Measurements from ENCODE around the gene MOSPD2.

DNA sequence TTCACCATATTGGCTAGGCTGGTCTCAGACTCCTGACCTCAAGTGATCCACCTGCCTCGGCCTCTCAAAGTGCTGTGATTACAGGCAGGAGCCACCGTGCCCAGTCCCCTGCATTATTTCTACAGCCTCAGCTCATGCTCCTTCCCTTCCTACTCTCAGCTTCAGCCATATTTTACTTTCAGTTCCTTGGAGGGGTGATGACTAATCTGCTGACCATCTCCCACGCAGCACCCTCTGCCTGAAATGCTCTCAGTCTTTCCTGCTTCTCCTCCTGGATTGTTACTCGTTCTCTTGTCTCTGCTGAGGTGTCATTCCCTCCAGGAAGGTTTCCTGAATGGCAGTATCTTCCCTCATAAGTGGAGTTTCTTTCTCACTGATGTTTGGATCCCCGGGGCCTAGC lies 63.3 kb downstream of the MOSPD2 start:
- TF ChIP-seq, protein P1, sequence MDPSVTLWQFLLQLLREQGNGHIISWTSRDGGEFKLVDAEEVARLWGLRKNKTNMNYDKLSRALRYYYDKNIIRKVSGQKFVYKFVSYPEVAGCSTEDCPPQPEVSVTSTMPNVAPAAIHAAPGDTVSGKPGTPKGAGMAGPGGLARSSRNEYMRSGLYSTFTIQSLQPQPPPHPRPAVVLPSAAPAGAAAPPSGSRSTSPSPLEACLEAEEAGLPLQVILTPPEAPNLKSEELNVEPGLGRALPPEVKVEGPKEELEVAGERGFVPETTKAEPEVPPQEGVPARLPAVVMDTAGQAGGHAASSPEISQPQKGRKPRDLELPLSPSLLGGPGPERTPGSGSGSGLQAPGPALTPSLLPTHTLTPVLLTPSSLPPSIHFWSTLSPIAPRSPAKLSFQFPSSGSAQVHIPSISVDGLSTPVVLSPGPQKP (IDR thresholded peaks at IDR 0.05; ENCODE audit: borderline replicate concordance, low read depth, low read length): no peak
- TF ChIP-seq CTCF (conservative IDR thresholded peaks at IDR 0.05; ENCODE audit: low read depth, low read length) (no peak), POLR2A (IDR thresholded peaks at IDR 0.05; ENCODE audit: low read depth, low read length) (no peak; the same call in 1 of the 2 replicates), FOS (IDR thresholded peaks at IDR 0.05; ENCODE audit: low read depth, low read length) (peak; percentile 20; the same call in 1 of the 2 replicates), SMC3 (IDR thresholded peaks at IDR 0.05; ENCODE audit: low read depth, low read length) (no peak), MAZ (IDR thresholded peaks at IDR 0.05; ENCODE audit: borderline replicate concordance, low read depth, low read length) (no peak), RAD21 (IDR thresholded peaks at IDR 0.05; ENCODE audit: low read length) (no peak), CHD1 (IDR thresholded peaks at IDR 0.05; ENCODE audit: low read depth, low read length) (no peak)
- TF ChIP-seq, protein P2, sequence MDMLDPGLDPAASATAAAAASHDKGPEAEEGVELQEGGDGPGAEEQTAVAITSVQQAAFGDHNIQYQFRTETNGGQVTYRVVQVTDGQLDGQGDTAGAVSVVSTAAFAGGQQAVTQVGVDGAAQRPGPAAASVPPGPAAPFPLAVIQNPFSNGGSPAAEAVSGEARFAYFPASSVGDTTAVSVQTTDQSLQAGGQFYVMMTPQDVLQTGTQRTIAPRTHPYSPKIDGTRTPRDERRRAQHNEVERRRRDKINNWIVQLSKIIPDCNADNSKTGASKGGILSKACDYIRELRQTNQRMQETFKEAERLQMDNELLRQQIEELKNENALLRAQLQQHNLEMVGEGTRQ (IDR thresholded peaks at IDR 0.05; ENCODE audit: low read depth, low read length): no peak
